Stimulated activated CD4-positive, alpha-beta T cell treated with anti-CD3 and anti-CD28 coated beads, Interleukin-15, amount 100 ng/mL, for 24 hours (primary cell): ENCODE results near the gene POLDIP3.
A peak's percentile ranks its signal among the peaks of the same experiment; 100 is the strongest.

ENCODE experiments used
- DNase-seq: peaks from one replicate; pipeline ENCODE4 v3.0.0-alpha.2; 2020

The POLDIP3 gene

DNA sequence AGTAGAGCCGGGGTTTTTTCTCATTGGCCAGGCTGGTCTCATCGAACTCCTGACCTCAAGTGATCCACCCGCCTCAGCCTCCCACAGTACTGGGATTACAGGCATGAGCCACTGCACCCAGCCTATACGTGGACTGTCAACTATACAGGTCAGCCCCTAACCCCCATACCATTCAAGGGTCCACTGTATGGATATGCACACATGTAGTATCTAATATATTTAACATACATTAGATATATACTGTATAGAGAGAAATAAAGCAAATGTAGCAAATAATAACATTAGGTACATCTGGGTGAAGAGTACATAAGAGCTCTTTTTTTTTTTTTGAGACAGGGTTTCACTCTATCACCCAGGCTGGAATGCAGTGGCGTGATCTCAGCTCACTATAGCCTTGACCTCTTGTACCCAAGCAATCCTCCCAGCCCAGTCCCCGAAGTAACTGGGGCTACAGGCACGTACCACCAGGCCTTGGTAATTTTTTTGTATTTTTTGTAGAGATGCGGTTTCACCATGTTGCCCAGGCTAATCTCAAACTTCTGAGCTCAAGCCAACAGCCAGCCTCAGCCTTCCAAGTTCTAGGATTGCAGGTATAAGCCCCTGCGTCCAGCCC lies 27.2 kb upstream of the POLDIP3 start:
- no peak for DNase-seq

DNA sequence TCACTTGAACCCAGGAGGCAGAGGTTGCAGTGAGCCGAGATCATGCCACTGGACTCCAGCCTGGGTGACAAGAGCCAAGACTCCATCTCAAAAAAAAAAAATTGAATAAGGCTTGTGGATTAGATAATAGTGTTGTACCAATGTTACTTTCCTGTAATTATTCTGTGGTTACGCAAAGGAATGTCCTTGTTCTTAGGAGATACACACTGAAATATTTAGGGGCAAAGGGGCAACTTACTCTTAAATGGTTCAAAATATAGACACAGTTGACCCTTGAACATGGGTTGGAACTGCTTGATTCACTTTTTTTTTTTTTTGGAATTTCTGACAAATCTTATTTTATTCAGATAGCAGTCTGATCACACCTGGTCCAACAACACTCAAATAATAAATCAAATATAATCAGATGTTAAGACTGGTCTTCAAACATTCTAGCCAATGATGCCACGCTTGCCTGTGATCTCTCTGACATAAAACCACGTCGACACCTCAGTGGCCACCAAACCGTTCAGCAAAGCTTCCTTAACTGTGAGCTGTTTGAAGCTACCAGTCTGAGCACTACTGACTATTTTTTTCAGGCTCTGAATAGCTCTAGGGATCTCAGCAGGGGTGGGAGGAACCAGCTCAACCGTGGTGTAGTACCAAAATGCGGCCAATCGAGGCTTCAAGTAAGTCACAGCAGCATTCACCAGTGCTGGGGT lies 25.0 kb upstream of the POLDIP3 start:
- no peak for DNase-seq

DNA sequence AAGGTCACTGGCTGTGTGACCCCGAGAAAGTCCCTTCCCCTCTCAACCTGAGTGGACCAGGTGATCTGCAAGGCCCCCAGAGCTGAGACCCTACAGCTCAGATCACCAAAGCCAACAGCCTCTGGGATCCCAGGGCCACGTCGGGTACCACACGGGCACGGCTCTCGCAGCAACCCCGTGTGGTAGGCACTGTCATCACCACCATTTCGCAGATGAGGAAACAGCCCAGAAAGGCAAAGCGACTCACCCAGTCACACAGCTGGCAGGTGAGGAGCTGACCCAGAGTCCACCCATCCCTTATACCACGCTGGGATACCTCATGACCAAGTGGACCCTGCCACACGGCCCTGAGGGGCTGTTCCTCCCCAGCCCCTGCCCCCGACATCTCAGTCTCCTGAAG lies 22.9 kb upstream of the POLDIP3 start:
- DNase-seq, result no peak

DNA sequence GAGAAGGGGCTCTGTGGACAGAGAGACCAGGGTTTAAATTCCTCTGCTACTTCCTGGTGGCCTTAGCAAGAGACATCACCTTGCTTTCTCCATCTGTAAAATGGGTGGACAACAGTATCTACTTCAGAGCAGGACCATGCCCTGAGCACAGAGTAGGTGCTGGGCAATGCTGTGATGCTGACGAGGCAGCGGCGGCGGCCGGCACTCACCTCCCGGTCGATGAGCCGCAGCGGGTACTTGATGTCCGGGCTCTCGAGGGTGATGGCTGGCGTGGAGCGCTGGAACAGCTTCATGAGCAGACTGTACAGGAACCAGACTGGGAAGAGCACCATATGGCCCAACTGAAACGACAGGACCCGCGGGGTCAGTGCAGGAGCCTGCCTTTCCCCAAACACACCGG lies 21.8 kb upstream of the POLDIP3 start:
- DNase-seq, result no peak

DNA sequence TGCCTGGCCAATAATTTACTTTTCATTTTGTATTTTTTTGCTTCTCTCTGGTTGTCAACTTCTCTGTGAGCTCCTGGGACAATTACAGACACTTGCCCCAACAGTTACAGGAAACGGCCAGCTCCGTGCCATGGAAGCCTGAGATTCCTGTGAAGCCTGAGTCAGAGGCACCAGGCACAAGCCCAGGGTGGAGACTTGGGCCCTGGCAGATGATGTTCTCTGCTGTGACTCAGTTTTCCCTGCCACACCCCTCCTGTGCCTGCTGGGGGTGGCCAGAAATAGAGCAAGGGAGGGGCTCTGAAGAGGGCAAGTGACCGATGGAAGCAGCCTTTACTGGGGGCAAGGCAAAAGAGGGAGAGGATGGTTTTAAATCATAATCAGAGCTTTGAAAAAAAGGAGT lies 20.8 kb upstream of the POLDIP3 start:
- DNase-seq, result peak; percentile 31

DNA sequence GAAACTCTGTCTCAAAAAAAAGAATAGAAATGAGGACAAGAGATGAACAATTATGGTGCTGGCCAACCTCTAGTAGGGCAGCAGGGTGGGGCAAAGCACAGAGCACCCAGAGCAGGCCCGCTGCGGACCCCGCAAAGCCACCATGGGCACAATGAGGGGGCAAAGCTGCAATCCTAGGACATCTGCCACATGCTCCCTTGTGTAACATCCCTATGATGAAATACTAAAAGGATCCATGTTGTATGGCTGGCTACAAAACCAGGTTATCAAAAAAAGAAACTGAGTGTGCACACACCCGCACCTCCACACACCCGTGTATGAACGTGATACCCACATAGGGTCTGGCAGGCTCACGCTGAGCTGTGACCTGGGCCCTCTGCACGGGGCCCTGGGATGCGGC lies 18.3 kb upstream of the POLDIP3 start:
- DNase-seq, result no peak

DNA sequence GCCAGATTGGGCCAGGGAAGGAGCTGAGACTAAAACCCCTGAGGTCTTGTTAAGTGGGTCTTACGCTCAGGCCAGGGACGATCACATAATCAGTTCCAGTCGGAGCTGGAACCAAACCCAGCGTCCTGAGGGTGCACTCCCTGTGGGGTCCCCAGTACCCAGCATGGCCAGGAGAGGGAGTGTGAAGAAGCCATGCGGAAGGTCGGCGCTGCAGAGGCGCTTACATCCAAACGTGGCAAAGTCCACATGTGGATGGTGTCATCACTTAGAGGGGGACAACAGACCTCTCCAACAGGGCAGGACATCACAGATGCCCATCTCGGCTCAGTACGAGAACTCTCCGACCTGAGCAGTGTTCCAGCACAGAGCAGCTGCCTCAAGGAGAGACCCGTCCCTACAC lies 17.4 kb upstream of the POLDIP3 start:
- DNase-seq, result no peak

DNA sequence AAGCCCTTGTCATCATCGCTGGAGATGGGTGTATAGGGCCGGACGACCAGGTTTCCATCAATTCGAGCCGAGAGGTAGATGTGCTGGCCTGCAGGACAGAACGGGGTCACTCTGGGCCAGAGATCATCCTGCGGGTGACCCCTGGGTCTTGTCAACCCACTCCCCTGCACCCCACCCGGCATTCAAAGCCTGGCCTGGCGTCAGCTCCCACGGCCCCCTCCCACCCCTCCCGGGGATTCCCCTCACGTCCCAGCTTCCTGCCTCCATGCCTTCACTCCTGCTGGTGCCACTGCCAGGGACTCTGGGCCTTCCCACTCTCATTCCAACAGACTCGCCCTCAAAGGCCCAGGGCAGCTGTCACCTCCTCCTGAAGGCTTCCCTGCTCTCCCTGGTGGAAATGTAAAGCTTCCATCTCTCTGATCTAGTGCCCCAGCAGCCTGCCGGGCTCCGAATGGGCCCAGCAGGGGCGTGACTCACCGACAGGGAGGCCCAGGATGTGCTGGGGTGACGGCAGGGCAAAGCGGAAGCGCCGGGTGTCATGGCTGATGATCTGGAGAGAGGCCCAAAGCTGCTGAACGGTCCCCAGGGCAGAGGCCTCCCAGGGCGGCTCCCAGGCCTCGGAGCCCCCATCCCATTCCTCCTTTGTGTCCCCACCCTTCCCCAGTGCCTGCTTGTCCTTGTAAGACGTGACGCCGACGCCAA lies 16.4 kb upstream of the POLDIP3 start:
- no peak for DNase-seq

DNA sequence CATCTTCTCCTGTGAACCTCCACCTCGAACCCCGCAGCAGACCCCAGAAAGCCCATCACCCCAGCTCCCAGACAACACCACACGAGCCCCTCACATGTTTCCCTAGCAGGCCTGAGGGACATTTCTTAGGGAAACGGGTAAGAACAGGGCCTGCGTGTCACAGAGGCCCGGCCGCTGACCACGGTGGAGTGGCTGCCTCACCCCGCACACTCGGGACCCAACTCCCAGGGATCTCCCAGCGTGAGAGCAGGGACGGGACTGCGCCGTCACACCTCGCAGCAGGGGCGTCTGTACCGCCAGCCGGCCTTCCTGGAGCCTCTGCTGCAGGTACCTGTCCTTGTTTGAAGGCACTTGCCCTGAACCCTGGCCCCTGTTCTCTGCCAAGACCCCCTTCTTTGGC lies 15.5 kb upstream of the POLDIP3 start:
- no peak for DNase-seq

DNA sequence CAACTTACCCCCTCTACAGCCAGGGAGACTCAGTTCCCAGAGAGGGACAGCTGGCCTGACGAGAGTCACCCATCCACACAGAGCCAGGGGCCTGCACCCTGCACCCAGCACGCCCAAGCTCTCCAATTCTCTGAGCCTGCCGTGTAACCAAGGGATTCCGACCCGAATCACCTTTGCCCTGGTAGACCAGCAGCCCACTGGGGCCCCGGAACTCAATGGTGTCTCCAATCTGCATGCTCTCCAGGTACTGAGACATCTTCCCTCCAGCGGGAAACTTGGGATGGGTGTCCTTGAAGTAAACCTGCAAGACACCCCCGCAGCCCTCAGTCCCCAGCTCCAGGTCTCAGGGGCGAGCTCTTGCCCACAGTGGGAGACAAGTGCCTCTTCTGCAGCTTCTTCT lies 13.3 kb upstream of the POLDIP3 start:
- no peak for DNase-seq

DNA sequence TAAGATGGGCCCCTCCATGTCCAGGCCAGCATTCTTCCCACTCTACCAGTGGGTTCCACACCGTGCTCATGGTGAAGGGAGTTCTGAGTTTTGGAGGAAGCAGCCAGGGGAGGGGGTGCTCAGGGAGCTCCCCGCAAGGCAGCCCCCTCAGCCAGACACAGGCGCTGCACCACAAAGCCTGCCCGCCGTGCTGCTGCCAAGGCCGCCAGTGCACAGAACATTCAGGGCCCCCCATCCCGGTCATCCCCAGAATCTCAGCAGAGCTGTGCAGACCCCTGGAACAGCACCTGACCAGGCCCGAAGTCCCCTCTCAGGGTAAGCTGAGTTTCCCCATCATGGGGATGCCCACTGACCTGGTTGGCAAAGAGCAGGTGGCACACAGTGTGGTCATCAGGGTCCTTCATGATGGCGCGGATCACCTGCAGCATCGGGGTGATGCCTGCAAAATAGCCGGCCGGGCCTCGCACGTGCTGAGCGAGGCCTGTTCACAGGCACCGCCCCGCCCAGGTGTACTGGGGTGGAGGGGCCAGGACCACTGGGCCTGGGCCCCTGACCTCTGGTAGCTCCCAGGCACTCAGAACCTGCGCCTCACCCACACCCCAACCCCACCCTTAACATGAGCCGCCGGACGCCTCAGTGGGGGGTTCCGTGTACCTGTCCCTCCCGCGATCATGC lies 12.4 kb upstream of the POLDIP3 start:
- no peak for DNase-seq

DNA sequence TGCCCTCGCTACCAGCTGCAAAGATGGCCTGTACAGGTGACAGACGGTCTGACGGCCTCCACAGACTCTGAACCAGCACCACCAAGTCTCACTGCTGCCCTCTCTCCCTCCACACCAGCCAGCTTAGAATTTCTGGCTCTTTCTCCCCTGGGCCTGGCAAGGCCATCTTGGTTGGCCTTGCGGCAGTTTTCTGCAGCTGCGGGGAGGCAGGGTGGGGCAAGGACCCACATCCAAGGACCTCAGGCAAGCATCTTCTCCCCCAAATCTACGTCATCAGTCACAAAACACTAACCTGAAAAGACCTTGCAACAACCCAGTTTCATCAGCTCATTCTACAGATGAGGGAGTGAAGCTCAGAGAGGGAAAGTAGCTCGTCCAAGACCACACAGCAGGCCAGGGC lies 11.7 kb upstream of the POLDIP3 start:
- no peak for DNase-seq

DNA sequence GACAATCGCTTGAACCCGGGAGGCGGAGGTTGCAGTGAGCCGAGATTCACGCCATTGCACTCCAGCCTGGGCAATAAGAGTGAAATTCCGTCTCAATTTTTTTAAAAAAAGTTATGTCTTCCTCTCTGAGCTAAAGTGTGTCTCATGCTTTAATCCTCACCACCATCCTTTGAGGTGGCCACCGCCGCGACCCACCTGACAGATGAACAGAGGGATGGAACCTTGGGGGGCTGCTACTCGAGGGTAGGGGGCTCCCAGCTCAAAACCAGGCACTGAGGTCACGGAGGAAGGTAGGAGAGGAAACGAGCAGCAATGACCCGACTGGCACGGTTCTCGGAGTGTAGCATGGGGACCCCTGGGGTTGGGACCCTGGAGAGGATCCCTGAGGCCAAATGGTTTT lies 10.7 kb upstream of the POLDIP3 start:
- DNase-seq, result no peak

DNA sequence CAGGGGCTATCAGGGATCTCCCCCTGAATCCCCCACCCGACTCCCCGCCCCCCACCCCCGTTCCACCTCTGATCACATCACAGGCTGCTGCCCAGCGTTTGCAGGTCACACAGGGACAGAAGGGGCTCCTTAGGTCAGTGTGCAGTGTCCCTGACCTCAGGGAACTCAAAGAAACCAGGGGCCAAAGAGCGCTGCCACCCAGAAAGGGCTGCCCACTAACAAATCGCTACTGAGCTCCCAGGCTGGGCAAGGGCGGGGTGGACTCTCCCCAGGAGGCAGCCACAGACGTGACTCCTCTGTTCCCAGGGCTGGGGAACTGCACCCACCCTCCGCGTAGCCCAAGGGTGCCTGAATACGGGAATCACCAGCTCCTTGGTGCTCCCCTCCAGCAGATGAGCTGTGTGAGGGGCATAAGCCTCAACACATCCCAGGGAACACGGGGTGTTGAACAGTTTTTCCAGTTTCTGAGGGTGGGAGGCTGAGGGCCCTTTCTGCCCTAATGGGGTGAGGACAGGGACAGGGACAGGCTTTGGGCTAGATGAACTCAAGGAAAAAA lies 9.9 kb upstream of the POLDIP3 start:
- no peak for DNase-seq

DNA sequence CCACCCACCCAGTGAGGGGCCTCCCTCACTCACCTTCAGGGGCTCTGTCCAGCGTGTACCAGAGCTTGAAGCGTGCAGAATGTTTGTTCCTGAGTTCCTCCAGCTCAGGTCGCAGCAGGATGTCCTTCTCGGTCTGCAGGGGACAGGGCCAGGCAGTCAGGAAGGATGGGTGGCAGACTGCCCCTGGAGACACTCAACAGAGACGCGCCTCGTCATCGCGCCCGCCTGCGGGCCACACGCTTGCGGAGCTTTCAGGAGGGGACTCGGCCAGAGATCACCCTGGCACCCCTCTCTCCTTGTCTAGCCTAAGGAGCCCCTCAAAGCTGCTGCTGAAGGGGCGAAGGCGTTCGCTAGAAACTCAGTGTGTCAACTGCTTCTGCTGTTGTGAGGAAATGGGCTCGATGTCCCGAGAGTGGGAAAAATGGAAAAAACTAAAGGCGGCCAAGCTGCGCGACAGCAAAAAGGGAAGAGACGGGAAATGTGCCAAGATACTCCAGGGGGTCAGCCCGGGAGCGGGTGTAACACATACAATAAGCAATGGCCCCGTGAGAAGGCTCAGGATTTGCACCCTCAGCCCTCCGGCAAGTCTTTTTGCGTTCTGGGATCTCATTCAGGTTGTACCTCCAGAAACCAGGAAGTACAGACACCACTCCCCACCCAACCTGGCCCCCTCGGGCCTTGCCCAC lies 9.2 kb upstream of the POLDIP3 start:
- no peak for DNase-seq

DNA sequence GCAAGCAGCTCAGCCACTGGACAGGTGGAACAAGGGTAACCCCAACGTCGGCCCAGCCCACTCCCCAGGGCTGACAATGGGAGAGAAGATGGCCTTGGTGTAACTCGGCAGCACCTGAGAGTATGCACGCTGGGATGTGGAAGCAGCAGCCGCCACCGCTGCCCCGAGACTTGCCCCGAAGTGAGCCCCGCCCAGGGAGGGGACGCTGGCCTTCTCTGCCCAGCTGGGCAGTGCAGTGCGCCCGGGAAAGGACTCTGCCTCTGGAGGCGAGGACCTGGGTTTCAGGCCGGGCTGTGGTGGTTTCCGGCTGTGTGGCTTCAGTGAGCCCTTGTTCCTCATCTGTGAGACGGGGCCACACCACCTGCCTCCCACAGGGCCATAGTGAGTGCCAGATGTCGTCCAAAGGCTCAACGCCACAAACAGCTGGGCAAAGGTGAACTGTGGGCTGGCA lies 8.6 kb upstream of the POLDIP3 start:
- DNase-seq, result no peak

DNA sequence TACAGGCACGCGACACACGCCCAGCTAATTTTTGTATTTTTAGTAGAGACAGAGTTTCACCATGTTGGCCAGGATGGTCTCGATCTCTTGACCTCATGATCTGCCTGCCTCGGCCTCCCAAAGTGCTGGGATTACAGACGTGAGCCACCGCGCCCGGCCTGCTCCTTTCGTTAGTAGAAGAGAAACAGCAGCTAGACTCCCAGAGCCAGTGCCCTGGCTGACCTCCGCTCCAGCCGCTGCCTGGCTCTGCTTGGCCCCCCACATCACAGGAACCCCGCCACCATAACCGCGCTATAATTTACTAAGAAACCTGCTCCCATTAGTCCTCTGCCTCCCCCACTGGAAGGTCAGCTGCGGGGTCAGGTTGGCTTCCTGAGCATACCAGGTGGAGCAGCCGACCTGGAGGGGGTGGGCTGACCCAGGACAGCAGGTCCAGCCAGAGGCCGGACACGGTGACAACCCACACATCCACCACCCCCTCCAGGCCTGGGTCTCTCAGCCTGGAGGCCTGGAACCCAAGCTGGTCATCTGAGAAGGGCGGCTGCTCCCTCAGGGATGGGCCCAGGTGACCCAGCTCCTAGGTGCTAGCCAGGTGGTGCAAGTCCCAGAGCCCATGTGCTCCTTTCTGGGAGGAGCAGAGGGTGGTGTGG lies 7.5 kb upstream of the POLDIP3 start:
- DNase-seq, result no peak

DNA sequence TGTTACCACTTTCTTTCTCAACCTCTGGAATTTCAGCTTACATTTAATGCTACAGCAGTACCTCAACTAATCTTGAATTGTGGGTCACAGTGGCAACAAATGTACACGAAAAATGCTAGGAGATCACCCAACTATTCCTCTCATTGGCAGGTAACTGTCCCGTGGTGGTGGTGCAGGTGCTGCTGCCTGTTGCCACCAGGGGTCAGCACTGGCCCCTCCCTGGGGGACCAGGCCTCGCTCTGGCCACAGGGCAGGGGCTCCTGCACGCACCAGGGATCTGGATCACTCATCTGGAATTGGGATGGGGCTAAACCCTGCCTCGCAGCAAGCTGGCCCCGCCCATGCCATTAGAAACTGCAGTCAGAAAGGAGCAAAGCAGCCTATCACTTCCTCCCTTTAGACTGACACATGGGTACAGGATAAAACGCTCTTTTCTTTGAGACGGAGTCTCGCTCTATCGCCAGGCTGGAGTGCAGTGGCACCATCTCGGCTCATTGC lies 6.9 kb upstream of the POLDIP3 start:
- DNase-seq, result peak; percentile 65

DNA sequence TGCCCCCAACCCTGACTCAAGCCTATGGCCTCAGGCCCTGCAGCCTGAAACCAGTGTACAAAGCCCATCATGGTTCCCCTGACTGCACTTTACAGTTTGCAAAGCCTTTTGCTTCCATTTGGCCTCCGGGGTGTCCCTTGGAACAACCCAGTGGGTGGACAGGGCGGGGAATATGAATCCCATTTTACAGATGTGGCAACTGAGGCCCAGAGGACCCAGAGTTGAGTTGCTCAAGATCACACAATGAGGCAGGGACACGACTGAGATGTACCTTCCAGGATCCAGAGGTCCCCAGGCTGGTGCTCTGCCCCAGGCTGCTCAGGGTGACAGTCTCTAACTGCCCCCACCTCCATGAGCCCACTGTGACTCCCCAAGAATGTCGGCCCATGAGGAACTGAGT lies 5.4 kb upstream of the POLDIP3 start:
- DNase-seq, result no peak

DNA sequence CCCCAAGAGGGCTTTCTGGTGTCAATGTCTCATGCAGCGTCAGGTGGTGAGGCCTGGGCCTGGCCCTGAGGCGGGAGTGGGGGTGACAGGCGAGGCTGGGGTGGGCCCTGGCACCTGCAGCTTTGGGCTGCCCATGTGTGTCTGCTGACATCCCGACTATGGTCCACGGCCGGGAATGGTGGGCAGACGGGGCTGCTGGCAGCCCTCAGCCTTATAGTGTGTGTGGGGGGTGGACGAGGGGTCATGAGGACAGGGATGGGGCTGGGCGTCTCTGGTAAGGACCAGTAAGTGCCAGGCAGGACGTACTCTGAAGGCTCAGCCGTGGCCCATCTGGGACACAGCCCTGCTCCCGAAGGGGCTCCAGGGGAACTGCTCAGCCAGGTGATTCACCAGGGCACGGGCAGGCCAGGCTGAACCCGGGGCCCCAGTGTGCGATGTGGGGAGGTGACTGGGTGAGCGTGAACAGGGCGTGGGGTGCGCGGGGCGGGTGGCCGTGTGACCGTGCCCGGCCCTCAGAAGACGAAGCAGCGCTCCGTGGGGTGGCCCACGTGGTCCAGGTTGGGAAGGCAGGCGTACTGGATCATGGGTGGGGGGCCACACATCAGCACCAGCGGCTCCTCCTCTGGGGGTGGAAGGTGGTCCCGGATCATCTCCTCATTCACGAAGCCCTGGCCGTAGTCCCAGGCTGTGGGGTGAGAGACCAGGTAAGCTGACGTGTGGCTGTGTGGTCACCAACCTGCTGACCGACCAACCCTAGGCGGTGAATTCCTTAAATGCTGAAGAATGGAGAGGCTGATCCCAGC lies 4.8 kb upstream of the POLDIP3 start:
- DNase-seq, result no peak
